Measurements from ENCODE around the gene MED12L.

MED12L gene

DNA sequence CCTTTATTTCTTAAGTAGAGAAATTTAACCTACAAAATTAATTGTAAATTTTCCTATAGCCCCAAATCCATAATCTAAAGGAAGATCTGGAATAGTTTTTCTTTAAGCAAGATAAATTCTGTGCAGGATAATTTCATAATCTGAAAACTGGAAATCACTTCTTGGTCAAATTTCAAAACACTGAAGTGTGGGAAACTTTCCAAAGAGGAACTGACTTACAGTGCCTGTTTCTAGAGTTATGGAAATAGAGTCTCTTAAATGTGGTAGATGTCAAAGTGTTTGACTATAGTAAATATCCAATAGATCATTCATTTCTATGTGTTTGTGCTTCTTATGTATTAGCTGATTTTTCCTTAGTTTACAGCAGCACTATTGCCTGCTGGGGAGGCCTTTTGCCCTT lies 245.4 kb downstream of the MED12L start:
- DNase-seq: no peak

DNA sequence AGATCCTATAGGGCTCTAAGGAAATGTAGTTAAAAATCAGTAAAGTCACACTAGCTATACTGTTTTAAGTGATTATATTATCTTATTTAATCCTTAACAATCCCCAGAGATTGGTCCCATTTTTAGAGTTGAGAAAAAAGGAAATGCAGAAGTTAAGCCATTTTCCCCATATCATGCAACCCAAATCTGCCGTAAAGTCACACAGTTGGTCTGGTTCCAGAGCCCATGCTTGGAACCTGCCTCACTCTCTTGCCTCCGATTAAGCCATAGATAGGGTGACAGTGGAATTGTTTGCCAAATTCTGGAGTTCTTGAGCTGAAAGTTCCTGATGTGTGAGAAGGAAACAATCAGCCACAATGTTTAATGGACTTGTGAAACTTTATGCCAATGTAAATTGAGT lies 246.2 kb downstream of the MED12L start:
- DNase-seq: no peak

DNA sequence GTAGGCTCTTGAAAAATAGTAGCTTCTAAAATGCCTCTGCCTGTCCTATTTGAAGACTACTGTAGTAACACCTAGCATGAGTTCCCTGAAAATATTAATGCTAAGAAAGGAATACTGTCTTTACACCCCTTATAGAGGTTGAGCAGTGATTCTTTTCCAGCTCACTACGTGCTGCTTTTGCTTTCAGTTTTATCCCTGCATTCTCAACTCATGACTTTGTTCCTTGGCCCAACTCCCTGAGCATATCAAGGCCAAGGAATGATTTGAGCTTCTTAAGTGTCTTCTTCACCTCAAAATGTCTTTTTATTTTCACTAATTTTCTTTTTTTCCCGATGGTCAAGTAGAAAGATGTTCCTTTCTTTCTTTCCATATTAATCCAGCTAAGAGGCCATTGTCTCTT lies 260.4 kb downstream of the MED12L start:
- no peak for DNase-seq

DNA sequence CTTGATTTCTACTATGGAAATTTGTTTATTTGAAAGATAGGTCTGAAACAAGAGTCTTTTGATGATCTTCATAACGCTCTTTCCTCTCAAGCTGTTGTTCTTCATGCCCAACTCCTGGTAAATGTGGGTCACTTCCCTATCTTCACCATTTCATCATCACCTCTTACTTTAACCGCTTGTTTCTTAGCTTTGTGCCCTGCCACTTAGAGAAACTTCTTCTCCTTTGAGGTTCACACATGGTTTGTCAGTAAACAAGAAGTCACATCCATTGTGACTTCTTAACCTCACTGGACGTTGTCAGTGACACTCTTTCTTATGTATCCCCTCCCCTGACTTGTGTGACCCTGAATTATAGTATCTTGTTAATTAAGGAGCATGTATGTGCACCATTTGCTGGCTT lies 260.8 kb downstream of the MED12L start:
- DNase-seq: no peak

DNA sequence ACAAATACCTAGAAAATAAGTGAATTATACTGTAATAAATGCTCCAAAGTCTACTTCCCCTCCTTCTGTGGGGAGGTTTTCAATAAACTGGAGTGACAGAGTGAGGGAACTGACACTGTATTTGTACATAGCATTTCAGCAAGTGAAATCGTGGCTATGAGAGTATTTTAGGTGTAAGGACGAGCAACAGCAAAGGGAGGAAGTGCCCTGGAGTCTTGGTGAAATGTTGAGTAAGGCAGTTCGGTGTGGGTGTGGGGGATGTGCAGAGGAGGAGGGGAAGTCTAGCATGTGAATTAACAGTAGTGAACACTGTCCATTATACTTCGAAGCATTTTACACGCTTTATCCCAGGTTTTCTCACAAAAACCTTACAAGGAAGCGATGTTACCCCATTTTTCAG lies 262.0 kb downstream of the MED12L start:
- DNase-seq: no peak

DNA sequence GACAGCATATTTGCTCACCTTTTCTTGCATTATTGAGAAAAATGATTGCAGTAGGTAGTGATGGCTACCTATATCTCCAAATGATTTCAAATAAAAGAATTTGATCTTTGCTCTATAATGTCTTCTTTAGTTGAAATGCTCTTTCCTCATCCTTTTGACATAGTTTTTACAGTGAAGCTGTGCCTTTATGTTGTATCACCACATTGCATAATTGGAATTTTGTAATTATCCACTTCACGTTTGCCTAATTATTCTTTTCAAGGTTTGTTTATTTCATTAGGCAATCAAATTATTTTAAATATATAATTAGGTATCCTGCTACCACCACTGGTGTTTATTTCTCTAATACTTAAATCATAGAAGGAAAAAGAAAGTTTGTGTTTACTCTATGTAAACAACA lies 265.2 kb downstream of the MED12L start:
- no peak for DNase-seq

DNA sequence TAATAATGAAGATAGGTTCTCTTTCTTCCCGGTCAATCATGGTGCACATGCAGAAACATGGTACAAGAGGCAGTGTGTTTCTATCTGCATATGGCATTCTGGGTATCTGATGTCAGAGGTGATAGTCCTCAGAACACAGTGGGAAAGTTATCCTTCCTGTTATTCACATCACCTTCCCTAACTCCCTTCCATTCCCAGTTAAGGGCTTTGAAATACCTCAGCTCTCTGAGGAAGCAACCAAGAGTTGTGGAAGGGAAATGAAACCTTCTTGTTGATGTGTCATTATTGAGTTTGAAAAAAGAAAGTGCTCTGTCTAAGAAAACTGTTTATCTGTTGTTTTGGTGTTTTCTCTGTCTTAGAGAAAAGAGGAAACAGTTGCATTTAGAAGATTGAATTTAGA lies 265.8 kb downstream of the MED12L start:
- DNase-seq: no peak

DNA sequence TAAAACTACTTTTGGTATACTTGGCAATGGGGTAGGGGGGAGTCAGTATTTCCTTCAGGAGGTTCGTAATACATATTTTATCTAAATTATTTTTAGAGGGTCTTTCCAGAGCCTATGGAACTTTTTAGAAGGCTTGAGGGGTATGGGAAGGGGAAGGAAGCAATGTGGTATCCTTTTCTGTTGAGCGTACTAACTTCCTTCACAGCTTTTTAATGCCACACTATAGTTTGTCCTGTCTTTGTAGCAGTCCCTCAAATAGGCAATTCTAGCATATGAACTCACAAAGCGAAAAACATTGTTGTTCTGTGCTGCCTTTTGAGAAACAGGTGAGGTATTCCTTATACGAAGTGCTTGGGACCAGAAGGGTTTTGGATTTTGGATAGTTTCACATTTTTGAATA lies 266.2 kb downstream of the MED12L start:
- no peak for DNase-seq

DNA sequence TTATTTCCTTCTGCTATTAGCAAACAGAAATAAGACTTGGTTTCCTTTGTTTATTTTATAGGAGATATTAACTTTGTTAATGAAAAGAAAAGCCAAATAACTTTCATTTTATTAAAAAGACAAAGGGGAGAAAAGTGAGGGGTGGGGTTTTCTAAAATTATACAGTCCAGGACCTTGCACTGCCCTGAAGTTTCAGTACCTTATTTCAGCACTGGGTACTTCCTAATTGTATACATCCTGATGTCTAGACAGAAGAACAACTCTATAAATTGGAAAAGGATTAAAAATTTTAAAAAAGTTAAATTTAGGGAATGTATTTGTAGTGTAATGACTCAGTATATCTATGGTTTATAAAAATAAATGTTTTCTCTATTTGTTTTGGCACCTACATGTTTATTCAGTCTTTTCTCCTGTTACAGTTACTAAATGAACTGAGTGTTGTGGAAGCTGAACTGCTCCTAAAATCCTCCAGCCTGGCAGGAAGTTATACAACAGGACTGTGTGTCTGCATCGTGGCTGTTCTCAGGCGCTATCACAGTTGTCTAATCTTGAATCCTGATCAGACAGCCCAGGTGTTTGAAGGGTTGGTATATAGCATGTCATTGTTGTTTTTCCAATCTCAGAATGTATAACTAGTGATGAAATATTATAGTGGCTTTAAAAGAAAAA lies 271.5 kb downstream of the MED12L start:
- DNase-seq: no peak

DNA sequence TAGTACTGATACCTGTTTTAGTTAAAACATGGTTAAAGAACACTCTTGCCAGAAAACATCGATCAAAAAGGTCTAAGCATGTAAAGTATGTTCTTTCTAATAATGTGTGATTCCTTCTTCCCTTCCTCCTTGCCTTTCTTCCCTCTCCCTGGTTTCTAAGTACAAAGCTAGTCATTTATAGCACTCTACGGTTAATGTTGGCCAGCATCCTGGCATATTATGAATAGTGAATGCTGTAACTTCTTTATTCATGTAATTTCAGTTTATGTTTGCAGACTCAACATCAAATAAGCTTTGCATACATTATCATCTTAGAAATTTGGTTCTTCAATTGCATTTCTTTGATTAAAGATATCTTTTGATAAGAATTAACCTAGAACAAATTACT lies 272.0 kb downstream of the MED12L start:
- DNase-seq: no peak

DNA sequence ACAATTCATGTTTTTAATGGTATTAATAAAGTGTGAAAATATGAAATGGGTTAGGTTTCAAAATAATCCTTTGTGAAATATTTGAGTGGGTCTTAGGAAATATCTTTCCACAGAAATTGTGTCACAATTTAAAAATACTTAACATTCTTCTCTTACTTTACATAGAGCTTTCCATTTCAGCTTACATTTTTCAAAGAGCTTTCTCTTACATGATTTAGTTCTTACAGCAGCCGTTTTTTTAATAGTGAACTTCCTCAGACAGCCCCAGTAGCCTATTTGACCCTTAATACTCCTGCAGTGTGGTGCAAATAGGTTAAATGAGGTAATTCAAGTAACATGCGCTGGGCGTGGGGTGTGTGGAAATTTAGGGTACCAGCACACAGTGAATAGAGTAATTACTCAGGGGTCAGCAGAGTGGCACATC lies 277.3 kb downstream of the MED12L start:
- no peak for DNase-seq

DNA sequence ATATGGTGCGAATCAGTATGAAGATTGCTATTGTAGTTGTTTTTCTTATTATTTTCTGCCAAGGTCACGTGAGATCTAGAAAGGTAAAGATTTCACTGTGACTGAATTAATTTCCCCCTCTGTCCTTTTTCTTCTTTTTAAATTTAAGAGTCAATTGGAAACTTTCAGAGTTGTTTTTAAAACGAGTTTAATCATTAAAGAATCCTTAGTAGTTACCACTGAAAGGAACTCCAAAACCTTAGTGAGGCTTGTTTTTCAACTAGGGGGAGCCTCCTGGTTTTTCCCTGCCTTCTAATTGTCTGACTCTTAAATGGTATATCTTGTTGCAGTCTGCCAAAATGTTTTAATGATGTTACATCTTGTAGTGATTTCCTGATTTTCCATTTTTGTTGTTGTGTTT lies 281.5 kb downstream of the MED12L start:
- no peak for DNase-seq

DNA sequence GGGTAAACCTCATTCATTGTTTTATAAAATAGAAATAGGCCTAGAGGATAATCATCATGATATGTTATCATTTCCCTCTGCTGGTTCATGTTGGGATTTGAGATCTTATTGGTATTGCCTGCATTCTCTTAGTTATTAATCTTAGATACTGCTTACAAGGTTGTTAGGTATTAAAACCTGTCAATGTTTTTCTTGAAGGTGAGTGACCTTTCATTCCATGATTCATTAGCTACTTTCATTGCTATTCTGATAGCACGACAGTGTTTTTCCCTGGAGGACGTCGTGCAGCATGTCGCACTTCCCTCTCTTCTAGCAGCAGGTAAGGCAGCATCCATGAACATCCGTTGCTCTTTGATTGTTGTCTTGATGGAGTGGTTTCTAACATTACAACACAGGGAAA lies 282.0 kb downstream of the MED12L start:
- no peak for DNase-seq

DNA sequence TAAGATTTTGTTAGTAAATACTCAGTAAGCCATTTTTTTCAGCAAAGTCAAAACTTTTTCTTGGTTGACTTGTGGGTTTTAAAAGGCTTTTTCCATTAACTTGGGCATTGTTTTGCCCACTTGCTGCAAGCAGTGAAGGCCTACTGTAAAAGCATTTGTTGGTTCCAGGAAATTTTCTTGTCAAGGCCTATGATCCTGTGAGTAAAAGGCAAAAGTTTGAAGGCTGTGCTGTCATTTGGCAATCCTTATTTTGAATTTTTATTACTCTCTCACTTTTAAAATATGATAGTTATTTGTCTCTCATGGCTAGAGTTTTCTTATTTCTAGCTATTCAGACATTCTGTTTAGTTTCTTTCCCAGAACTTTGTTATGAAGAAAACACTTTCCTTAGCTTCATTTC lies 286.1 kb downstream of the MED12L start:
- no peak for DNase-seq

DNA sequence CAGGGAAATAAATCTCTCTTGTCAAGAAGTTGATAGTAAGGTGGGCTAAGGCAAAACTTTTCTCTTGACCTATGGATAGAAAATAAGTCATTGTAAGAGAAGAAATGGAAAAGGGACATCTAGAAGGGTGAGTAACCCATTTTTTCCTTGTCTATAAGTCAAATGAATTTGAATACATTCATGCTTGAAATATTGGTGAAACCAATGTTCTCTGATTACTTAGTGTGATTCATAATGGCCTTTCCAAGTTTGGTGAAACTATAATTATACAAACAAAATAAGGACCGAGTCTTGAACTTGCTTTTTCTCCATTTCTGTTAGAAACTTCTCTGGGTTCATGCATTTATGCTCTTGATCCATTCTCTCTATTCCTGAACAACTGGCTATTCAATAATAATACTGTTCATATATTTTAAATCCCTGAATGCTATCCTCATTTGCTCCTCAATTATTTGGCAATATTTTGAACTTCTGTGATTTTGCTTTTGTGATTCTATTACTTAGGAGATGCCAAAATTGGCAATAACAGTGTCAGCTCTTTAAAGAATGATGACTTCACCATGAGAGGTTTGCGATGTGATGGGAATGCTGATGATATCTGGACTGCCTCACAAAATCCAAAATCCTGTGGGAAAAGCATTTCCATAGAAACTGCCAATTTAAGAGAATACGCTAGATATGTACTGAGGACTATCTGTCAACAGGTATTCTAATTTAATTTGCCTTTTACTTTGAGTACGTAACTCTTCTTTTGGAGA lies 286.8 kb downstream of the MED12L start:
- DNase-seq: no peak

DNA sequence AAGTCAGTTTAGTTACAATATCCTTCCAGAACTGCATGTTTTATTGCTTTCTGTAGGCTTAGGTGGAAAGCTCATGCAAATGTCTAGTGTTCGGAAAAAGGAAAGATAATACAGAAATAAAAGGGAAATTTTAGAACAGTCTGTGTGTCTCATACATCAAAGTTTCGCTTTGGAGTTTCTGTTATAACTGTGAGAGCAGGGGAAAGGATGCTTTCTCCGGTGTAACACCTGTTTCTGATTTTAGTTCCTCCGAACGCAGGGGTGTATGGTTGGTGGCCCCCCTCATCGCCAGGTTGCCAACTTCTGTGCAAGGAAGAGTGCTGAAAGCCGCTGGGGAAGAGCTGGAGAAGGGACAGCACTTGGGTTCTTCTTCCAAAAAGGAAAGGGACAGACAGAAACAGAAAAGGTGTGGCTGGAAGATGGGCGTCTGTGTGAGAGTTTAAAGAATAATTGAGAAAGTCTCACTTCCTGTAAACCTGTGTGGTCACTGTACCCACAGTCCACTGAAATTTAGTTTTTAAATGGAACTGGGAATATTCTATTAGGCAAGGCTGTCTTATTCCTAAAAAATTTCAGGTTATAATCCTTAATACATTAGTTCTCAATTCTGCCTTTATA lies 292.4 kb downstream of the MED12L start:
- no peak for DNase-seq

DNA sequence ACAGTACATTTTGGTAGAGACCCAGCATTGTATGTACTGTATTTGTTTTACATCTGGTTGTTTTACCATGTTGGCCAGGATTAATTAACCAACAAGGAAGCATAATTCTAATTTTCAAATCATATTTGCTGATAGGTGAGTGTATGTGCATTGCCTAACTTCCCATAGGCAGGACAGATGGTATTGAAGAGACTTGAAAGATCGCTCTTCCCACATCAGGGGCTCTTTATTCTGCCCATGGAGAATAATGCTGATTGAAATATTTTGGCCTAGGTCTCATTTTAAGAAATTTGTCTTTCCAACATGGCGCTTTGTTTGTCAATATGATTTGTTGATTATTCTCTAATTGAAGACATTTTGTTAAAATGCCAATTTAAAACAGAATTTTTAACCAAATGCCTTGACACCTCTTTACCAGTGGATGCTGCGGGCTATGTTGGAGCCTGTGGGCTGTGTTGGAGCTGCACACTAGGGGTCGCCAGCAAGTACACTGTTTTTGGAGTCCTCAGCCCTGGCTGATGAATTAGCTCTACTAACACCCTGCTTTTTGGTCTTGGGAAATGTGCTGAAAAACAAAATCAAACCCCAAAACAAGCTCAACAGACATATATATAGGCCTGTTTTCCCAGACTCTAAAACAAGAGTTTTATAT lies 293.7 kb downstream of the MED12L start:
- DNase-seq: no peak

DNA sequence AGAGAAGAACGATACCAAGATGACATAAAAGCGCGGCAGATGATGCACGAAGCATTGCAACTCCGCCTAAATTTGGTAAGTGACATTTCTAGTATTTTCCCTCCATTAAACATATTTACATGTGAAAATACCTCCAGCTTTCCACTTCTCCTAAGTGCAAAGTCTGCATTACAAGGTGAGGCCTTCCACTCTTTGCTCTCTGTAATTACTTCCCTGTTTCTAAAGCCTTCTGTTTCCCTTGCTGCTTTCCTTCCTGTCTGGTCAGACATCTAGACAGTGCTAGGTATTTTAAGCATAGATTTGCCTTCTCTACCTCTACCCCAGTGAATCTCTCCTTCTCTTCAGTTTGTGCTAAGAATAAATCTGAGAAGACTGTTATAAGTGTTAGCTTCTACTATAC lies 297.2 kb downstream of the MED12L start:
- DNase-seq: no peak

DNA sequence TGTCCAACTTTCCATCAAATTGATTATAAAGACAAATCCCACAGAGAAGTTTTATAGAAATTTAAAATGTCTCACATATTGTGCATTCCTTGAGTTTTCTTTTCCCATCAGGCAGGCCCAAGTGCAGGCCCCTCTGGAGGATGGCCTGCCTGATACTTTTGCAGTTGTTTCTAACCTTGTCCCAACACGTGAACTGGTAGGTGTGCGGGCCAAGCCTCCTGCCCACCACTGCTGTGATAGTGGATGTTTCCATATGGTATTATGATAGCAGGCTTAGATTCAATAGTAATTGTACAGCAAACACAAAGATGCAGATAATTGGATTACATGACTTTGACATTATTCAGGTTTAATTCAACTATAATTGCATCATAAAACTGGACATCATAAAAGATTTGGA lies 297.6 kb downstream of the MED12L start:
- DNase-seq: no peak

DNA sequence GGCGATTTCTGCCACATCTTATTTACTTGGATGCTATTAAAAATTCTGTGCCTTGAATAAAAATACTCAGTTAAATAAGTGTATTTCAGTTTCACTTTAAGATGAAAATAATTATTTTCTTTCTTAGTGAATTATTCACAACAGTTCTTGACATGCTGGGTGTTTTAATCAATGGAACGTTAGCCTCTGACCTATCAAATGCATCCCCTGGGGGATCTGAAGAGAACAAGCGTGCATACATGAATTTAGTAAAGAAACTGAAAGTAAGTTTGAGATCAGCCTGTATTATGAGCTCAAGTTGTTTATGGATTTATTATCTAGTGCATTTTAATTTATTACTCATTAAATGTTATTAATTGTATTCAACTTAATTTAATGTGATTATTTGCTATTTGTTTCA lies 298.5 kb downstream of the MED12L start:
- no peak for DNase-seq

DNA sequence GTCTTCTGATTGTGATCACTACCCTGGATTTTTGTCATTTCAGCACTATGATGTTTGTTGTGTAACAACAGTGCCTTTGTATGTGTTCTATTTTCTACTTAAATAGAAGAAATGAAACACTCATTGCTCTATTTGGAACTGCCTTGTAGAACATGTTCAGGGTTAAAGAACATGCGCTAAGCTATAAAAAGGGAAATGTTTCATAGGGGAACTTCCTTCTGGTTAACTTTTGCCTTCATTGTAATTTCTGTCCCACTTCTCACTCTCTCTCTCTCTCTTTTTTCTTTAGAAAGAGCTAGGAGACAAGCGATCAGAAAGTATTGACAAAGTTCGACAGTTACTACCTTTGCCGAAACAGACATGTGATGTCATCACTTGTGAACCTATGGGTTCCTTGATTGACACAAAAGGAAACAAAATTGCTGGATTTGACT lies 299.3 kb downstream of the MED12L start, which contains the start of gene P2RY12:
Gene P2RY12, minus strand, starts transcription at position 13 of the 434 bp plus-strand sequence. CDS start 45,908 bp downstream, outside the sequence.
- no peak for DNase-seq

DNA sequence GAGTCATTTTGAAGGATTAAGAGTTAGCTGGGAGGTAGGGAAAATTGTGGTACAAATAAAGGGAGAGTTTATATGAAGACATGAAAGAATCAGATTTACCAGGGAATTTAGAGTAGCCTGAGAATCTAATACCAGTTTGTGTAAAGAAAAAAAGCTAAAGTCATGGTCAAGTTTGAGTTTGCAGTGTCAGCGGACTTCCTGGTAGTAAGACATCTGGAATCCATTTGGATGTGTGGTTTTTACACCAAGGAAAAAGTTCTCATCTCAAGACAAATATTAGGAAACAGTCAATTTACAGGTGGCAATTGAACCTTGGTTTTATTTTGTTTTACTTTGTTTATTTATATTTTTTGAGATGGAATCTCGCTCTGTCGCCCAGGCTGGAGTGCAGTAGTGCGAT lies 300.6 kb downstream of the MED12L start:
- DNase-seq: no peak

DNA sequence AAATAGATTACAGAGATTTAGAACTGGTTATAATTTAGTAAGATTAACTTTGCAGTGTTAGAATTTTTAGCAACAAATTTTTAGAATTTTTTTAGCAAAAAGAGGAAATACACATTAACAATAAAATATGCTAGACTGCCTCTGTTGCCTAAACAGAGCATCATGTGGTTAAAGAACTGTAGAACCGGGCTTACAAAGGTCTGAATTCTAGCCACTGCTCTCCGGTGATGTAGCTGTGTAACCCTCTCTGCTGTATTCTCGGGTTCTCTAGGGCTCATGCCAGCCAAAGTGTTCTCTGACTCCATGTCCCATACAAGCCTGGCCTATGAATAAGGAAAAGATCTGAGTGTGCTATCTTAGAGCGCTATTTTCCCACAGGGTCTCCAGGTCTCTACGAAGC lies 302.0 kb downstream of the MED12L start:
- no peak for DNase-seq

DNA sequence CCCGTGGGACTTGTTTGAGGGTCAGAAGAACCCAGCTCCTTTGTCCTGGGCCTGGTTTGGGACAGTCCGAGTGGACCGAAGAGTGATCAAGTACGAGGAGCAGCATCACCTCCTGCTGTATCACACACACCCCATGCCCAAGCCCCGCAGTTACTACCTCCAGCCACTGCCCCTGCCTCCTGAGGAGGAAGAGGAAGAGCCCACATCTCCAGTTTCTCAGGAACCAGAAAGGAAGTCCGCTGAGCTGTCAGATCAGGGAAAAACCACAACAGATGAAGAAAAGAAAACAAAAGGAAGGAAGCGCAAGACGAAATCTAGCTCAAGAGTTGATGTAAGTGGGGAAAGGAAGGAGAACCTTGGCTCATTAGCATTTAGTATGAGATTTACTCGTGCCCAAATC lies 302.4 kb downstream of the MED12L start:
- DNase-seq: no peak

Data from retina (tissue), 1 donor.